Glomerular visceral epithelial cell (primary cell): ENCODE measurements around the gene PRTFDC1.

ENCODE experiments used
- DNase-seq: peaks from one replicate; pipeline ENCODE4 v3.0.0-alpha.2; 2016; ENCODE audit errors: extremely low spot score

The PRTFDC1 gene

GRCh38 chr10:24872790-24873182 lies 79.6 kb downstream of the PRTFDC1 start:
- no peak for DNase-seq

DNA sequence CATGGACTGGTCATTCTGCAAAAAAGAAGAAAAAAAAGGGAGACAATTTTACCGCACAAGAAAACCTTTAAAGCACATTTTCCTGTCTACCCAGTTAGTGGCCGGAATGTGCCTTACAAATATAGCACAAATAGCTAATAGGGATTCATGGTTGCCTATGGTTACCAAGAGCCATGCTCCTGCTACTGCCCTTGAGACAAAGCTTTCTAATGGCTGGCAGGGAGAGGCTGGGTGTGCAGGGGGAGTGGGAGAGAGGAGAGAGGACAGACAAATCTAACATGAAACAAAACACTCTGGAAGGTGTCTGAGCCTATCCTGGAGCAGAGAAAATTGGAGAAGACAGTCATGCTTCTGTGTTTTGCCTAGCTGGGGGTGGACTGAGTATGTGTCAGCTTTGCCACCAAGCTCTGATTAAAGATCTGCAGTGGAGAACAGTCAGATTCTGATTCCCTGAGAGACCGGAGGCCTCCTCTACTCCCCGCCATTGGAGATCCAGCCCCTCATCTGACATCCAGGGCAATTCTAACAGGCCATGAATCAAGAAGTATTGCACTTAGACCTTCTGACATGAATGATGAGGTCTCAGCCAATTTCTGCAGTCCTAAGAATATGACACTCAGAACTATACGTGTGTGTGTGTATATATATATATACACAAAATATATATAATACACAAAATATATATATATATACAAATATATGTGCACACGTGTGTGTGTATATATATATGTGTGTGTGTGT lies 80.2 kb downstream of the PRTFDC1 start:
- DNase-seq: no peak

GRCh38 chr10:24871011-24871935 lies 81.1 kb downstream of the PRTFDC1 start:
- DNase-seq: no peak

GRCh38 chr10:24869354-24870015 lies 82.9 kb downstream of the PRTFDC1 start:
- no peak for DNase-seq

GRCh38 chr10:24866604-24867583 lies 85.5 kb downstream of the PRTFDC1 start:
- peak; percentile 8 for DNase-seq

GRCh38 chr10:24865783-24866182 lies 86.6 kb downstream of the PRTFDC1 start:
- no peak for DNase-seq

- DNase-seq: no peak
These were observed 89.8 kb downstream of the PRTFDC1 start for GRCh38 chr10:24862589-24862988.

GRCh38 chr10:24858288-24859270 lies 93.8 kb downstream of the PRTFDC1 start:
- DNase-seq: no peak

DNA sequence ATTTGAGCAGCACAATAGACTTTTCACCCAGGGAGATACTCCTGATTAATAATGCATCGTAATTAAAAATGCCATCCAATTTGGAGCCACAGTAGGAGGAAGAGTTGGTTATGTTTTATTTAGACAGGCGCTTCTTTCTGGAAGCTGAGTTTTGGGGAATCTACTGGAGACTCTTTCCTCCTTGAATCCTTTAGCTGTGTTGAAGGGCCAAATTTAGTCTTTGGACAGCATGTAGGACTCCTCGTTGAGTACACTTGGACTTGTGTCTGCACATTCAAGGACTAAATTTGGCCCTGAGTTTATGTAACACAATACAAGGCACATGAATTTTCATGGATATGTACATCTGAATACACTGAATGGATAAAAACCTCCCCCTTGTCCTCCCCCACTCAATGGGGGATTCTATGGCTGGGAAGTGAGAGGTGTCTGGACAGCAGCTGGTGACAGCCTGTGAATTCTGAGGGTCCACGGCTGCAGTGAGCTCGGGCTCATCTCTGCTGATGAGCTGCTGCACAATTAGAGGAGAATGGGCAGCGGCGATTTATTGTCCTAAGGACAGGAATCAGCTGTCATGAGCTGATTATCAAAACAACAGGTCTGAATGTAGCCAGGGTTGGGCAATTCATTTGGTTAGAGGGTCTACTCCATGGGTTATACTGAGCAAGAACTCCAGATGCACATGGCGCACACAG lies 95.2 kb downstream of the PRTFDC1 start:
- no peak for DNase-seq

DNA sequence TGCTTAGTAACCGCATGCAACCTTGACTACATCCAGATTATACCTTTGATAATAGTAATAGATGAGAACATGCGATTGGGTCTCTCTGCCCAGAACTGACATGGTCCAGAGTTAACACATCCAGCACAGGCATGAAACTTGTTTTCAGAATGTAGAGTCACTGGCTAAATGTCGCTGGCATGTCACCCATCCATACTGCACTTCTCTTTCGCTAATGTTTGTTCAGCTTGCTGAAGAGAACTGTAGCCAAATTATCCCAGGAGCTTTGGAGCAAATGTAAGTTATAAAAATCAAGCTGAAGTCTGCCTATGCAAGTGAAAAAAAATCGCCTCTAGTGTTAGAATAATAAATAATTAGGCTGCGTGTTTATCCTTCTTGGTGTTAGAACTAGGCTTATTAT lies 98.2 kb downstream of the PRTFDC1 start:
- DNase-seq: no peak

DNA sequence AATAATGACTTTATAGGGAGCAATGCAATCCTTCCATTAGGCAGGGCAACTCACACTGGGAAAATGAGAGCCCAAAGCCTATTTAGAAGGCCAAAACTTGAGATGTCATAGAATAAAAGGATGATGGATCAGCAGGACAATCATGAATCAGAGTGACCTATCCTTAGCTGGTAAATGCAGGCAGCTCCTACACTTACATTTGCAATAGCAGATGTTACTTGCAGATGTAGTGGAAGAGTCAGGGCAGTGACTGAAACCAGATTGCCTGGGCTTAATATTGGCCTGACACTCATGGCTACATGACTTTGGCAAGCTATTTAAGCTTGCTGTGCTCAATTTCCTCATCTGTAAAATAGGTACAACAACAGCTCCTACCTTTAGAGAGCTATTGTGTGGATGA lies 98.7 kb downstream of the PRTFDC1 start:
- DNase-seq: no peak

GRCh38 chr10:24851629-24852028 lies 100.8 kb downstream of the PRTFDC1 start:
- no peak for DNase-seq

DNA sequence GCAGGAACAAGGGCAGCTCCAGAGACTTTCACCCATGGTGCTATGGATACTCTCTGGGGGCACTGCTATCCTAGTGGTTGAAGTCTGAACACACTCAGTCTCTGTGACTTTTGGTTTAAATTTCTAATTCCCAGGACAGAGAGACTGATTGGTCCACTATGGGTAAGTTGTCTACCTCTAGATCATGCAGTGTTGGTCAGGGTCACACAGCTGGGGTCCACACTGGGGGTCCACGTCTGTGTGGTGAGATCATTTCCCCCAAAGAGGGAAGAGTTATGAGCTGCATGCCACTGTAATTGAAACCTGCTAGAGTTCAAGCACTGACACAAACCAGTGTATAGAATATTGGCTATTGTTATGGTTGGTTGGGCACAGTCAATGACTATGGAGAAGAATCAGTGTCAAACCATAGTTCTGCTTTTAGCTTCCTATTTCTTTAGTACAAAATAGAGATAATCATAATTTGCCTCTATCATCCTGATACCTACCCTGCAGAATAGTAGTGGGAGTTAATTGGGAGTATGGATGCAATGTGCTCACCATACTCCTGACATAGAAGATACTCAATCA lies 101.6 kb downstream of the PRTFDC1 start:
- no peak for DNase-seq

DNA sequence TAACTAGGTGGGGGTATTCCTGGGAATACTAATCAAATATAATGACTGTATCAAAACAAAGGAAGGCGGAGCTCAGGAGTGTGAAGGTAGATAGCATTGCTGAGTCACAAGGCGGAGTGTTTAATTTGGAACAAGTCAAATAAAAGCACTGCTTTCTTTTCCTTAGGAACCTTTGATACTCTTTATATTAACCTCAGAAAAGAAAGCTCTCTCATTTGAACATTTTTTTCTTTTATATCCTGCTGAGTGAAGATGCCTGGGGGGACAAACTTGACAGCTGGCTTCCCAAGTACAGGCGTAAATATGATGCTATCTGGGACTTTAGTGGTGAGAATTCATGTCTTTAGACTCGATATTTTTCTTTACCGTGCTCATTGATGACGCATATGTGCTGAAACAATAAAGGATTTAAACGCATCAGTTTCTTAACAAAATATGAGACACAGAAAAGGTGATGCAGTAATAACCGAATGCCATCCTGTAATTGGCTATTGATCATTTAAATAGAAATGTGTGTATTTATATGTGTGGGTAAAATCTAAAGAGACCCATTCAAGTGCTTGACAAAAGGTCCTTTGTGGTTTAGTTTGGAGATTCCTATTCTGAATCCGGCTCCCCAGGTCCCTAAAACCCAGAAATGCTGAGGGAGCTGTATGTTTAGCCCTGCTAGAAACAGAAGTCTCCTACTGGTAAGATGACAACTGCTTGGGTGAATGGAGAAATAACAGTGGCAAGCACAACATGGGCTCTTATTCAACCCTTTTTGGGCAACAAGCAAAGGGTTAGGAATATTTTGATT lies 102.7 kb downstream of the PRTFDC1 start:
- no peak for DNase-seq

GRCh38 chr10:24849051-24849450 lies 103.4 kb downstream of the PRTFDC1 start:
- DNase-seq: no peak

DNA sequence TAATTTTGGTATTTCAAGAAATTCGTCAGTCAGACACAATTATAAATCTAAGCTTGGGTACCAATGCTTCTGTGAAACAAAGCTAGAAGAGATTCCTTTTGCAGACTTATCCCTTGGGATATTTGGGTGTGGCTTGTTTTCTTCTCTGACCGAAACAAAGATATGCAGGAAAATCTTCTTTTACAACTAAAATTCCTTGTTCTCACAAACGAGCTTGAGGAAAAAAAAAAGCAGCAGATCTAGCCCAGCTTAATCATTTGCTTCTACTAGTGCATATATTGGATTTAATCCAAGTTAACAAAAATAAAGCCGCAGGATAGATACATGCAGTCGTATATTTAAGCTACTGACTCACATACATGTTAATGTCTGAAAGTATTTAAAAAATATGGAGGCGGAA lies 104.2 kb downstream of the PRTFDC1 start:
- DNase-seq: no peak

DNA sequence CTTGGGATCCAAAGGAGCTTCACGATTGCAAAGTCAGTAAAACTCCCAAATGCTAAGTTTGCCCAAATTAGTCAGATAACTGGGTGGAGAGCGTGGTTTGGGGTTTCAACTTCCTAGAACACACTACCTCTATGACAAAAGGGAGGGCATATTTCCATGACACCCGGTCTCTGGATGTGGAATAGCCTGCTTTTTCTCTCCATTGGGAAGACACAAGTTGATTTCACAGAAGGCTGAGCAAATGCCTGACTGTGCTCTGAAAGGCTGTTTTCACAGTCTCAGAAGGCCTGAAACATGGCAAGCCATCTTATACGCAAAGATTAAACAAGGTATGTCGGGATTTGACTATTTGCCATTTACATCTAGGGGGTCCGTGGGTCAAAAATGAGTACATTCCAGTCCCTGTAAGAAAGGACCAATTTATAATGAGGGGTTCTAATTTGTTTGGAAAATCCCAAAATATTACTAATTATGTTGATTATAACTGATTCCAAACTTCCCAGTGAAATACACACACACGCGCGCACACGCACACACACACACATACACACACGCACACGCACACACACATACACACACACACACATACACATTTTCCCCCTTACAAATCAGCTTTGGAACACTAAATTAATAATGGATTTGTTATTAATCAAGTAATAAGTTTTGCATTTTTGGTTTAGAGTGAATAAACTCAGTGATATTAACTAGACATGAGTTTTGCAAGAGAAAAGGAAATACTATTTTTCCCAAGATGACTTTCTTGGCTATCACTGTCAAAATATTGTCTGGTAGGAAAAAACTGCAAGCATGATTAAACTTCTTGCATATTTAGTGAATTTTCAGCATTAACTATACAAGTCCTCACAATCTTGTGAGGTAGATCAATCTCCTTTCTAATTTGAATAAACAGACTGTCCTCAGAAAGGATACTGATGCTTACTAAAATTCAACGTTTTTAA lies 105.0 kb downstream of the PRTFDC1 start:
- no peak for DNase-seq
